GM18508 (cell line): ENCODE results near the gene MGAT4C.
"Not testable (repeated sequence)": the region's sequence is repeated elsewhere in the genome, so short reads cannot be mapped to it uniquely, and the experiment has no call there.

Experiments used
- ATAC-seq: cut with Tn5 transposase; IDR thresholded peaks from one replicate; pipeline ENCODE4 v1.9.1; 2021; ENCODE audit warnings: moderate number of reproducible peaks; ENCODE audit not compliant: insufficient read depth, unreplicated experiment

MGAT4C gene

GRCh38 chr12:86256163-86256562 is at the start of gene MGAT4C:
MGAT4C (minus strand) TSS chr12:86256391.
- ATAC-seq: no peak

- not testable (repeated sequence) for ATAC-seq
Observed at GRCh38 chr12:86296396-86296795, 40.2 kb upstream of the MGAT4C start.

GRCh38 chr12:86293682-86294240 is 37.6 kb upstream of the MGAT4C start:
- no peak for ATAC-seq

GRCh38 chr12:86292480-86292879 is 36.3 kb upstream of the MGAT4C start:
- no peak for ATAC-seq

- ATAC-seq: no peak
Observed at GRCh38 chr12:86290615-86291014, 34.4 kb upstream of the MGAT4C start.

- ATAC-seq: no peak
Observed at GRCh38 chr12:86286119-86286518, 29.9 kb upstream of the MGAT4C start.

- ATAC-seq: no peak
Observed at GRCh38 chr12:86283620-86284019, 27.4 kb upstream of the MGAT4C start.

- no peak for ATAC-seq
Observed at GRCh38 chr12:86275356-86275755, 19.2 kb upstream of the MGAT4C start.

- ATAC-seq: no peak
Observed at GRCh38 chr12:86265329-86265695, 9.1 kb upstream of the MGAT4C start.

GRCh38 chr12:86264451-86265328 is 8.5 kb upstream of the MGAT4C start:
- no peak for ATAC-seq

- ATAC-seq: no peak
Observed at GRCh38 chr12:86261578-86261977, 5.4 kb upstream of the MGAT4C start.

- ATAC-seq: no peak
Observed at GRCh38 chr12:86261142-86261541, 5.0 kb upstream of the MGAT4C start.

GRCh38 chr12:86260183-86260582 is 4.0 kb upstream of the MGAT4C start:
- ATAC-seq: no peak

GRCh38 chr12:86257134-86257533 is 943 bp upstream of the MGAT4C start:
- no peak for ATAC-seq

GRCh38 chr12:86254399-86255107 is 1.6 kb downstream of the MGAT4C start:
- no peak for ATAC-seq

GRCh38 chr12:86249851-86250250 is 6.3 kb downstream of the MGAT4C start:
- ATAC-seq: no peak

GRCh38 chr12:86249276-86249675 is 6.9 kb downstream of the MGAT4C start:
- ATAC-seq: no peak

GRCh38 chr12:86247871-86248270 is 8.3 kb downstream of the MGAT4C start:
- no peak for ATAC-seq

- ATAC-seq: no peak
Observed at GRCh38 chr12:86241600-86241999, 14.6 kb downstream of the MGAT4C start.

- no peak for ATAC-seq
Observed at GRCh38 chr12:86234316-86234855, 21.8 kb downstream of the MGAT4C start.

GRCh38 chr12:86233126-86233525 is 23.1 kb downstream of the MGAT4C start:
- ATAC-seq: no peak
